K562 (cell line): ENCODE results near the gene AKT2. TPM values are rescaled to one million over a fixed set of nuclear protein-coding genes. Genes with fewer than 3 reads are reported as not detected.

Experiments used
- BMI1 ChIP-seq: fragments of 150-350 bp; IDR thresholded peaks from 2 replicates; pipeline ENCODE4 v1.6.1; 2014; ENCODE audit warnings: low read length
- CEBPZ ChIP-seq: fragments of 150-350 bp; IDR thresholded peaks from 2 replicates; pipeline ENCODE4 v1.6.1; 2014; ENCODE audit warnings: low read depth, mild to moderate bottlenecking, low read length, borderline replicate concordance
- COPS2 ChIP-seq: fragments of 450-650 bp; conservative IDR thresholded peaks from 2 replicates; pipeline ENCODE4 v1.6.1; 2016; ENCODE audit warnings: mild to moderate bottlenecking, moderate library complexity
- ERF ChIP-seq: fragments of 450-650 bp; formaldehyde crosslinking; IDR thresholded peaks from 2 replicates; pipeline ENCODE4 v1.4.0; 2020; ENCODE audit warnings: mild to moderate bottlenecking, mixed read lengths
- ETV1 ChIP-seq: fragments of 450-650 bp; conservative IDR thresholded peaks from 2 replicates; pipeline ENCODE4 v1.6.1; 2016; ENCODE audit warnings: missing genetic modification characterization, control low read depth, low read depth, missing compliant biosample characterization
- HDAC2 ChIP-seq: fragments of 450-650 bp; IDR thresholded peaks from 2 replicates; pipeline ENCODE4 v1.6.1; 2016; ENCODE audit warnings: mild to moderate bottlenecking
- HMG20B ChIP-seq: fragments of 250-450 bp; sonication (Bioruptor Pico); IDR thresholded peaks from 2 replicates; pipeline ENCODE4 v1.5.0; 2021; ENCODE audit warnings: mild to moderate bottlenecking
- KDM5B ChIP-seq: fragments of 200-600 bp; sonication (generic); IDR thresholded peaks from 2 replicates; pipeline ENCODE4 v1.6.1; 2012; ENCODE audit warnings: low read depth, mild to moderate bottlenecking, moderate library complexity, low read length, control low read depth, inconsistent platforms; ENCODE audit not compliant: insufficient replicate concordance
- MAX ChIP-seq: sonication (generic); formaldehyde crosslinking; IDR thresholded peaks from 2 replicates; pipeline ENCODE4 v1.9.0; 2022; ENCODE audit warnings: mild to moderate bottlenecking, missing genetic modification reagents
- MEIS2 ChIP-seq: fragments of 450-650 bp; IDR thresholded peaks from 2 replicates; pipeline ENCODE4 v1.6.1; 2014; ENCODE audit warnings: mild to moderate bottlenecking; ENCODE audit not compliant: partially characterized antibody
- NR0B1 ChIP-seq: fragments of 450-650 bp; IDR thresholded peaks from one replicate; pipeline ENCODE4 v1.6.1; 2018; ENCODE audit warnings: mild to moderate bottlenecking, moderate library complexity; ENCODE audit not compliant: partially characterized antibody
- PHB2 ChIP-seq: fragments of 450-650 bp; IDR thresholded peaks from 2 replicates; pipeline ENCODE4 v1.6.1; 2017; ENCODE audit warnings: low read depth
- POLR3G ChIP-seq: IDR thresholded peaks from 2 replicates; pipeline ENCODE4 v1.6.1; 2011; ENCODE audit not compliant: insufficient read length, insufficient replicate concordance; ENCODE audit errors: extremely low read depth
- SMAD4 ChIP-seq: fragments of 250-450 bp; sonication (Bioruptor Pico); conservative IDR thresholded peaks from 2 replicates; pipeline ENCODE4 v1.8.0; 2021; ENCODE audit warnings: inconsistent platforms, mild to moderate bottlenecking, moderate library complexity
- TARDBP ChIP-seq: fragments of 450-650 bp; IDR thresholded peaks from 2 replicates; pipeline ENCODE4 v1.6.1; 2016
- TOE1 ChIP-seq, 2 experiments: fragments of 450-650 bp in 1 of 2; sonication (generic) in 1 of 2; formaldehyde crosslinking in 1 of 2; IDR thresholded peaks; 2 replicates each; pipeline versions ENCODE4 v1.7.1 to v1.8.0; 2016 to 2022; ENCODE audit warnings: borderline replicate concordance in 2 of 2, mild to moderate bottlenecking in 2 of 2, antibody characterized with exemption in 1 of 2, inconsistent platforms in 1 of 2, low read depth in 1 of 2, missing genetic modification reagents in 1 of 2, moderate library complexity in 1 of 2
- ZNF444 ChIP-seq: fragments of 250-450 bp; sonication (Bioruptor Pico); IDR thresholded peaks from 2 replicates; pipeline ENCODE4 v1.4.0; 2020; ENCODE audit warnings: mild to moderate bottlenecking, moderate library complexity
- polyA plus RNA-seq, 8 experiments: library from polyadenylated mRNA; depleted of rRNA in 4 of 8; stranded (reverse) in 5 of 8; unstranded in 3 of 8; fragments of >200 nt; fragmentation: Nextera tagmentation in 2 of 8; fragmentation: Illumina TruSeq in 1 of 8; extraction: Ambion mirVana in 2 of 8; extraction: Trizol in 1 of 8; gene quantifications; 2 replicates each; pipeline versions ENCODE4 v1.2.1 to v1.2.3, GENCODE V29; 2011 to 2014; ENCODE audit warnings: inconsistent platforms in 1 of 8, missing spikeins in 1 of 8
- total RNA-seq, 7 experiments: library from RNA; depleted of rRNA in 6 of 7; stranded (reverse); fragments of >200 nt in 6 of 7; fragmentation: Illumina TruSeq in 2 of 7; extraction: Trizol in 2 of 7; gene quantifications; 2 replicates each; pipeline versions ENCODE4 v1.2.1 to v1.2.3, GENCODE V29; 2011 to 2021; ENCODE audit warnings: low replicate concordance in 1 of 7
- TF ChIP-seq, protein P1 (sequence below), 2 experiments: fragments of 250-450 bp in 1 of 2; fragments of 450-650 bp in 1 of 2; sonication (Bioruptor Pico) in 1 of 2; IDR thresholded peaks; 2 replicates each; pipeline versions ENCODE4 v1.6.1 to v1.8.0; 2016 to 2021; ENCODE audit warnings: mild to moderate bottlenecking in 2 of 2, moderate library complexity in 2 of 2, missing compliant biosample characterization in 1 of 2, missing genetic modification characterization in 1 of 2

AKT2 gene
- total and polyA plus RNA-seq, 9 of the 15 experiments (the other 6 are each of a cell fraction or from before 2014, with no cell fraction given), result 1.1 to 132 (median 67.7) TPM

- TF ChIP-seq TOE1 (IDR thresholded peaks at IDR 0.05; ENCODE audit: borderline replicate concordance) (peak; percentile 16; the same call in 1 of the 2 replicates), TOE1 (CRISPR knock-in tag; IDR thresholded peaks at IDR 0.05; ENCODE audit: borderline replicate concordance, low read depth) (no peak), TARDBP (no peak), ZNF444 (CRISPR knock-in tag) (no peak), BMI1 (no peak), HMG20B (CRISPR knock-in tag) (no peak), HDAC2 (peak; percentile 99), MAX (no peak), PHB2 (no peak), COPS2 (no peak), ERF (no peak), KDM5B (peak; percentile 55), MEIS2 (peak; percentile 87), NR0B1 (no peak), CEBPZ (no peak), POLR3G (no peak), SMAD4 (CRISPR knock-in tag) (no peak), ETV1 (tag) (0 out of 2 replicates have a peak, but pooled peaks have one; percentile 23)
- TF ChIP-seq, protein P1, sequence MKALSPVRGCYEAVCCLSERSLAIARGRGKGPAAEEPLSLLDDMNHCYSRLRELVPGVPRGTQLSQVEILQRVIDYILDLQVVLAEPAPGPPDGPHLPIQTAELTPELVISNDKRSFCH (CRISPR knock-in tag; IDR thresholded peaks at IDR 0.05), result no peak
- TF ChIP-seq, protein P1 (tag; IDR thresholded peaks at IDR 0.05), result peak; percentile 77; the same call in 1 of the 2 replicates
These were observed 449 bp upstream of the AKT2 start (continued) for GRCh38 chr19:40285353-40286234.
